Activated CD4-positive, alpha-beta T cell treated with anti-CD3 and anti-CD28 coated beads for 36 hours (primary cell): ENCODE data around the gene MBNL1. TPM values are rescaled to one million over a fixed set of nuclear protein-coding genes. Genes with fewer than 3 reads are reported as not detected.
A peak's percentile ranks its signal among the peaks of the same experiment; 100 is the strongest.
"Not testable (repeated sequence)": the region's sequence is repeated elsewhere in the genome, so short reads cannot be mapped to it uniquely, and the experiment has no call there.

Source experiments
- ATAC-seq: fragments of 200-7000 bp; cut with Tn5 transposase; one replicate; pipeline ENCODE4 v1.10.0; 2021; ENCODE audit warnings: mild to moderate bottlenecking, moderate library complexity
- CTCF ChIA-PET: fragments of 350-600 bp; sonication (Branson Sonifier 250); formaldehyde crosslinking; loops from one replicate; lab custom pipeline; 2021; ENCODE audit warnings: antibody characterized with exemption; lab: Charles Lee
- POLR2A ChIA-PET: fragments of 350-600 bp; sonication (Branson Sonifier 250); formaldehyde crosslinking; loops from one replicate; lab custom pipeline; 2021; ENCODE audit warnings: antibody characterized with exemption, inconsistent platforms; lab: Charles Lee
- DNase-seq: peaks from one replicate; pipeline ENCODE4 v3.0.0-alpha.2; 2020
- H3K27ac Mint-ChIP-seq: one replicate; pipeline ENCODE4 v1.8.0; 2021; ENCODE audit warnings: mixed read lengths
- H3K27me3 Mint-ChIP-seq: one replicate; pipeline ENCODE4 v1.8.0; 2021; ENCODE audit warnings: mixed read lengths
- H3K36me3 Mint-ChIP-seq: one replicate; pipeline ENCODE4 v1.8.0; 2021; ENCODE audit warnings: low read depth, mixed read lengths
- H3K4me1 Mint-ChIP-seq: one replicate; pipeline ENCODE4 v1.8.0; 2021; ENCODE audit warnings: mixed read lengths
- H3K4me3 Mint-ChIP-seq: one replicate; pipeline ENCODE4 v1.8.0; 2021; ENCODE audit warnings: mild to moderate bottlenecking, moderate library complexity, mixed read lengths
- H3K9me3 Mint-ChIP-seq: one replicate; pipeline ENCODE4 v1.8.0; 2021; ENCODE audit warnings: low read depth, mixed read lengths
- intact Hi-C, 2 experiments: fragments of 100-400 bp; cut with DNase I in 1 of 2; cut with micrococcal nuclease in 1 of 2; formaldehyde crosslinking; loops; one replicate each; pipeline versions ENCODE4 v1.14.2 to v1.15.1; 2022 to 2024; cut with DNase I, micrococcal nuclease
- total RNA-seq, 2 experiments: library from RNA; stranded (reverse); gene quantifications; one replicate each; pipeline ENCODE4 v1.2.3, GENCODE V29; 2021

The MBNL1 gene
- total RNA-seq, 2 experiments from 2014 or later, result 317 to 481 TPM

DNA sequence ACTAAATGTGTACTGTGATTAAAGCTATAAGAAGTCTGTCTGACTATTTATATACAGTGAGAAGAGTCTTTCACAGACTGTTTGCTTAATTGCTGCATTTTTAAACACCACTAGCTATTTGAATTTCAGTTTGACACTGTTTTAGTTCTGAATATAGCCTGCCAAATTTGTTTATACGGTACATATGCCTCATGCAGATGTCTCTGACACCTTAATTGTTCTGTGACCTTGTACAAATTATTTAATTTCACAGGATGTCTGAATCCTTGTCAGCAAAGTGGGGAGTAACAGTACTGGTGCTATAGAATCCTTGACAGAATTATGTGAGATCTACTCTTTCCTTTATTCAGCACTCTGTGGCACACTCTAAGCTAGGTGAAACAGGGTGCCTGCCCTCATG is 125.5 kb downstream of the MBNL1 start:
- DNase-seq (no peak), ATAC-seq (peak; percentile 18)
- Mint-ChIP-seq H3K27me3 (no peaks in the 10 kb centered on the region), H3K4me3 (no peak overlapping the region), H3K9me3 (peaks cover 2% of the 10 kb centered on the region), H3K27ac (peak overlapping the region; percentile 22), H3K36me3 (peaks cover 38% of the 10 kb centered on the region), H3K4me1 (peaks cover 47% of the 10 kb centered on the region)
- CTCF ChIA-PET, result interaction anchor here (0.8 to 2.7 kb wide), 4 partner anchors 12 to 354 kb away, joined by 3 to 11 read pairs (median 4); no protein-coding TSS in a partner anchor
- POLR2A ChIA-PET, result no interaction called here
- intact Hi-C loops, result no loop called here

DNA sequence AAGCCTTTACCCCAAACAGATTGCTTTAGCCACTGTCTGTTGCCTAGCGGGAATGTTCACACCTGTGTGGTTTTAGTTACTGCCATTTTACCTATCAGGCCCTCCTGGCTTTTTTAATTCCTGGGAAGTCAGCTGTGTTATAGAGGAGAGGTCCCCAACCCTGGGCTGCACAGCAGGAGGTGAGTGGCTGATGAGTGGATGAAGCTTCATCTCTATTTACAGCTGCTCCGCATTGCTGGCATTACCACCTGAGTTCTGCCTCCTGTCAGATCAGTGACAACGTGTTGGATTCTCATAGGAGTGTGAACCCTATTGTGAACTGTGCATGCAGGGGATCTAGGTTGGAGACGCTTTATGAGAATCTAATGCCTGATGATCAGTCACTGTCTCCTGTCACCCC is 127.0 kb downstream of the MBNL1 start:
- Mint-ChIP-seq H3K4me3 (no peak overlapping the region), H3K27ac (no peak overlapping the region), H3K4me1 (peaks cover 53% of the 10 kb centered on the region), H3K9me3 (peaks cover 2% of the 10 kb centered on the region), H3K36me3 (peaks cover 36% of the 10 kb centered on the region), H3K27me3 (no peaks in the 10 kb centered on the region)
- ChIA-PET CTCF (interaction anchor here (0.6 kb wide), 1 partner anchor 307 kb away, joined by 4 read pairs; no protein-coding TSS in a partner anchor), POLR2A (no interaction called here)
- no peak for ATAC-seq
- no peak for DNase-seq
- intact Hi-C loops, result no loop called here

DNA sequence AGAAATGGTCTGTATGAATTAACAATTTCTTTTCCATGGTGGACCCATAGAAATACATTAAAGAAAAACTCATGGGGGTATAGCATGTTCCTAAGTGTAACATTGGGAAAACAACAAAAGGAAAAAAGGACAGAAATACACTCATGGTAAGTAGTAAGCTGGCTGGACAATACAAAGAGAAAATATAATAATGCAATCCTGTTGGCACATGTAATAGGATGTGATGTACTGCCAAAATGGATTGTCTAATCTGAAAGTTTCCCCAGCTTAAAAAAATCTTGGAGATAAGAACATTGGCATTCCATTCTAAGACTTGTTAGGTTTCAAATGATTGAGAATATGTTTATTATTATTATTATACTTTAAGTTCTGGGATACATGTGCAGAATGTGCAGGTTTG is 128.1 kb downstream of the MBNL1 start:
- ChIA-PET POLR2A (no interaction called here), CTCF (no interaction called here)
- H3K36me3 Mint-ChIP-seq, result peaks cover 36% of the 10 kb centered on the region

DNA sequence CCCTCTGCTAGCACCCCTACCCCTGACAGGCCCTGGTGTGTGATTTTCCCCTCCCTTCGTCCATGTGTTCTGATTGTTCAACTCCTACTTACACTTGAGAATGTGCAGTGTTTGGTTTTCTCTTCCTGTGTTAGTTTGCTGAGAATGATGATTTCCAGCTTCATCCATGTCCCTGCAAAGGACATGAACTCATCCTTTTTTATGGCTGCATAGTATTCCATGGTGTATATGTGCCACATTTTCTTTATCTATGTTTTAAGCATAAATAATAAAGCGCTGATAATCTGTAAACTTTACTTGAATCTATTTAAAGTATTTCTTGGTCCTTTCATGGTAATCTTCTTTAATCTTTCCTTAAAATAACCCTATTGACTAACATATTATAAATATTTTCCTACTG is 128.6 kb downstream of the MBNL1 start:
- peaks cover 36% of the 10 kb centered on the region for H3K36me3 Mint-ChIP-seq
- H3K27ac Mint-ChIP-seq, POLR2A ChIA-PET, H3K4me3 Mint-ChIP-seq, H3K27me3 Mint-ChIP-seq, DNase-seq, CTCF ChIA-PET, ATAC-seq, H3K9me3 Mint-ChIP-seq, intact Hi-C loops: not testable (repeated sequence)
- H3K4me1 Mint-ChIP-seq, result peaks cover 53% of the 10 kb centered on the region

More for the DNA sequence above, 128.1 kb downstream of the MBNL1 start:
- Mint-ChIP-seq H3K9me3 (peaks cover 2% of the 10 kb centered on the region), H3K4me3 (no peak overlapping the region), H3K27ac (no peak overlapping the region), H3K27me3 (no peaks in the 10 kb centered on the region), H3K4me1 (peaks cover 52% of the 10 kb centered on the region)
- no peak for DNase-seq
- intact Hi-C loops, result no loop called here
- no peak for ATAC-seq

GRCh38 chr3:152398495-152398894 is 129.8 kb downstream of the MBNL1 start:
- POLR2A ChIA-PET, result no interaction called here
- Mint-ChIP-seq H3K4me3 (no peak overlapping the region), H3K36me3 (peaks cover 32% of the 10 kb centered on the region), H3K27me3 (no peaks in the 10 kb centered on the region), H3K9me3 (peaks cover 2% of the 10 kb centered on the region), H3K27ac (peak overlapping the region; percentile 74), H3K4me1 (peaks cover 55% of the 10 kb centered on the region)
- intact Hi-C loops, result no loop called here
- DNase-seq (no peak), ATAC-seq (no peak)
- CTCF ChIA-PET, result interaction anchor here (0.6 to 2.6 kb wide), 9 partner anchors 11 to 1071 kb away, joined by 3 to 14 read pairs (median 4); no protein-coding TSS in a partner anchor

- peaks cover 2% of the 10 kb centered on the region for H3K9me3 Mint-ChIP-seq
- H3K27me3 Mint-ChIP-seq, result no peaks in the 10 kb centered on the region
- DNase-seq (peak; percentile 28), ATAC-seq (peak; percentile 35)
- POLR2A ChIA-PET, result no interaction called here
- intact Hi-C loops, result no loop called here
- peak overlapping the region; percentile 74 for H3K27ac Mint-ChIP-seq
- no peak overlapping the region for H3K4me3 Mint-ChIP-seq
- peaks cover 33% of the 10 kb centered on the region for H3K36me3 Mint-ChIP-seq
- CTCF ChIA-PET, result interaction anchor here (0.6 to 2.6 kb wide), 11 partner anchors 8 to 1072 kb away, joined by 3 to 14 read pairs (median 3); no protein-coding TSS in a partner anchor
- peaks cover 63% of the 10 kb centered on the region for H3K4me1 Mint-ChIP-seq
These were observed 130.6 kb downstream of the MBNL1 start for GRCh38 chr3:152399374-152399773.

DNA sequence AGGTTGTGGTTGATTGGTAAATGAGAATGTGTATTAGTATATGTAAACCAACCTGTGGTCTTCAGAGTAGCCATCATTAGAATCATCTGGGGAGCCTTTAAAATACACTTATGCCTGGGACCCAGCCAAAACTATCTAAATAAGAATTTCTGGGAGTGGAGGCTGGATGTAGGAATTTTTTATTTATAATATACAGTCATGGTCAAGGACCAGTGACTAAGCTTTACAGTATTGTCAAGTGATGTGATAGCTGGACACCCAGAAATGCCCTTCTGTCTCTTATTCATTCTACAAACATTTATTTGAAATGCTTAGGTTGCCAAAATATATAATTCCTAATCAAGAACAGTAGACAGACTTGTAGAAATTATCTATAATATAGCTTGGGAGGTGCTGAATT is 132.2 kb downstream of the MBNL1 start:
- no peak for DNase-seq
- Mint-ChIP-seq H3K4me1 (peaks cover 72% of the 10 kb centered on the region), H3K36me3 (peaks cover 21% of the 10 kb centered on the region), H3K27ac (peak overlapping the region; percentile 53), H3K27me3 (no peaks in the 10 kb centered on the region), H3K9me3 (peaks cover 2% of the 10 kb centered on the region), H3K4me3 (no peak overlapping the region)
- ChIA-PET POLR2A (no interaction called here), CTCF (interaction anchor here (0.5 to 1.6 kb wide), 3 partner anchors 9 to 280 kb away, joined by 3 to 5 read pairs (median 3); no protein-coding TSS in a partner anchor)
- intact Hi-C loops, result loop anchor here (1.0 to 5.0 kb wide), 2 partner anchors 9 to 209 kb away; no protein-coding TSS in a partner anchor
- no peak for ATAC-seq

- H3K27ac Mint-ChIP-seq, result peak overlapping the region; percentile 91
- ATAC-seq (peak; percentile 91), DNase-seq (peak; percentile 34)
- peak overlapping the region; percentile 29 for H3K4me3 Mint-ChIP-seq
- no peaks in the 10 kb centered on the region for H3K27me3 Mint-ChIP-seq
- H3K9me3 Mint-ChIP-seq, result no peaks in the 10 kb centered on the region
- H3K4me1 Mint-ChIP-seq, result peaks cover 86% of the 10 kb centered on the region
- CTCF ChIA-PET, result interaction anchor here (0.8 to 1.9 kb wide), 6 partner anchors 10 to 1095 kb away, joined by 3 to 7 read pairs (median 3); no protein-coding TSS in a partner anchor
- intact Hi-C loops, result loop anchor here in 1 of 2 experiments (5.0 kb wide), 1 partner anchor 211 kb away; no protein-coding TSS in a partner anchor
- POLR2A ChIA-PET, result interaction anchor here (0.6 to 0.9 kb wide), 3 partner anchors 13 to 204 kb away, joined by 5 to 6 read pairs (median 5); no protein-coding TSS in a partner anchor
- H3K36me3 Mint-ChIP-seq, result peaks cover 17% of the 10 kb centered on the region
These were observed 134.1 kb downstream of the MBNL1 start for GRCh38 chr3:152402695-152403451.

- intact Hi-C loops, result loop anchor here in 1 of 2 experiments (5.0 kb wide), 1 partner anchor 211 kb away; no protein-coding TSS in a partner anchor
- Mint-ChIP-seq H3K9me3 (no peaks in the 10 kb centered on the region), H3K27me3 (no peaks in the 10 kb centered on the region), H3K4me1 (peaks cover 83% of the 10 kb centered on the region), H3K27ac (peak overlapping the region; percentile 91), H3K4me3 (no peak overlapping the region), H3K36me3 (peaks cover 17% of the 10 kb centered on the region)
- peak; percentile 2 for ATAC-seq
- DNase-seq, result no peak
- POLR2A ChIA-PET, result interaction anchor here (0.7 to 0.9 kb wide), 2 partner anchors 16 to 205 kb away, joined by 5 to 6 read pairs; no protein-coding TSS in a partner anchor
- CTCF ChIA-PET, result interaction anchor here (0.8 to 1.4 kb wide), 4 partner anchors 10 to 172 kb away, joined by 3 to 4 read pairs (median 3); no protein-coding TSS in a partner anchor
These were observed 134.9 kb downstream of the MBNL1 start for GRCh38 chr3:152403632-152404066.

- intact Hi-C loops, result loop anchor here in 1 of 2 experiments (5.0 kb wide), 1 partner anchor 213 kb away; no protein-coding TSS in a partner anchor
These were observed 136.2 kb downstream of the MBNL1 start for GRCh38 chr3:152404976-152405375.

More at GRCh38 chr3:152404976-152405375, 136.2 kb downstream of the MBNL1 start:
- H3K9me3 Mint-ChIP-seq, result no peaks in the 10 kb centered on the region
- ATAC-seq (no peak), DNase-seq (no peak)
- H3K4me3 Mint-ChIP-seq, result no peak overlapping the region
- CTCF ChIA-PET, result interaction anchor here (1.9 kb wide), 1 partner anchor 11 kb away, joined by 11 read pairs; no protein-coding TSS in a partner anchor
- H3K36me3 Mint-ChIP-seq, result peaks cover 16% of the 10 kb centered on the region
- peak overlapping the region; percentile 58 for H3K27ac Mint-ChIP-seq
- H3K27me3 Mint-ChIP-seq, result no peaks in the 10 kb centered on the region
- H3K4me1 Mint-ChIP-seq, result peaks cover 72% of the 10 kb centered on the region
- POLR2A ChIA-PET, result no interaction called here
